BLaER1 (cell line): ENCODE measurements around the gene BANP.
"Not testable (repeated sequence)": the region's sequence is repeated elsewhere in the genome, so short reads cannot be mapped to it uniquely, and the experiment has no call there.

Experiments used
- H3K27ac ChIP-seq: shearing (Covaris generic); formaldehyde crosslinking; 2 replicates; pipeline ENCODE4 v1.8.1; 2022
- H3K27me3 ChIP-seq: shearing (Covaris generic); formaldehyde crosslinking; 2 replicates; pipeline ENCODE4 v1.8.1; 2022
- H3K36me3 ChIP-seq: shearing (Covaris generic); formaldehyde crosslinking; 2 replicates; pipeline ENCODE4 v1.8.1; 2022
- H3K4me1 ChIP-seq: shearing (Covaris generic); formaldehyde crosslinking; 2 replicates; pipeline ENCODE4 v1.8.1; 2022
- H3K4me2 ChIP-seq: shearing (Covaris generic); formaldehyde crosslinking; 2 replicates; pipeline ENCODE4 v1.8.1; 2022
- H3K4me3 ChIP-seq: shearing (Covaris generic); formaldehyde crosslinking; 2 replicates; pipeline ENCODE4 v1.8.1; 2022
- H3K9ac ChIP-seq: shearing (Covaris generic); formaldehyde crosslinking; 2 replicates; pipeline ENCODE4 v1.8.1; 2022
- H3K9me3 ChIP-seq: shearing (Covaris generic); formaldehyde crosslinking; 2 replicates; pipeline ENCODE4 v1.8.1; 2022
- H4K20me1 ChIP-seq: shearing (Covaris generic); formaldehyde crosslinking; 2 replicates; pipeline ENCODE4 v1.8.1; 2022
- Cebpa-rat ChIP-seq: shearing (Covaris generic); IDR thresholded peaks from 2 replicates; pipeline ENCODE4 v1.8.1; 2022

Gene BANP

DNA sequence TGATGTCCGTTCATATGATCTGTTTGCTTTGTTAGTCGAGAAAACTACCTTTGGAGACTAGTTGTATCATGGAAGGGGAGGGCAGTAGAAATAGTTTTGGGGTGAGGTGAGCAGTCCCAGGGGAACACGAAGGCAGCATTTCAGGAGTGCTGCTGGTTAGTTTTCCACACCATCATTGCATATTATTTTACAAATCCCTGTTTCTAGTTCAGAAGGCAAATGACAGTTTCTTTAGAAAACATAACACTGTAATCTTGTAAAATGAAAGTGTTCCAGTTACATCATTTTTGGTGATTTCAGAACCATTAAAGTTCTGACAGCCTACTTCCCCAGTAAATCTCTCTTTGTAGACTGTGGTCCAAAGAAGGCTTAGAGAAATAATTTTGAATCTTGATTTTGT lies 25.4 kb downstream of the BANP start:
- Histone ChIP-seq H3K4me1 (peaks cover 22% of the 10 kb centered on the region), H3K27ac (no peak overlapping the region), H3K9me3 (peaks cover 14% of the 10 kb centered on the region), H3K4me3 (no peak overlapping the region), H3K4me2 (no peak overlapping the region), H3K36me3 (peaks cover 60% of the 10 kb centered on the region), H3K9ac (no peak overlapping the region), H4K20me1 (peaks cover 16% of the 10 kb centered on the region), H3K27me3 (no peaks in the 10 kb centered on the region)
- no peak for TF ChIP-seq Cebpa-rat

DNA sequence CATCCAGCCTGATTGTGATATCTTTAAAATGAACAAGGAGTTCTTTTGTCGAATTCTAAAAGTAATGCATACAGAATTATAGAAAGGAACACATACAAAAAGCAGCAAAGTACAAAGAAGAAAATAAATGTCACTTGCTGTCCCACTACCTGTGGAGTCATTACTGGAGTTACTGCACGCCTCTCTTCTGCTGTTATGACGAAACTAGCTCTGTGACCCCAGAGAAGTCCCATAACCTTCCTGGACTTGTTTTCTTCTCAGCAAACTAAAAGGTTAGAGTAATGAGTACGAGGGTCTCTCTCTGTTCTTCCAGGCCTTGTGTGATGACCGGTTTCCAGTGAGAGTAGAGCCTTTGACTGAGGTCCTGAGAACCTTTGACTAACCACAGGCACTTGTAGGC lies 26.9 kb downstream of the BANP start:
- TF ChIP-seq Cebpa-rat: no peak
- H3K9me3 ChIP-seq: no peaks in the 10 kb centered on the region
- no peak overlapping the region for H3K27ac ChIP-seq
- no peak overlapping the region for H3K4me2 ChIP-seq
- H4K20me1 ChIP-seq: peaks cover 16% of the 10 kb centered on the region
- no peak overlapping the region for H3K9ac ChIP-seq
- no peak overlapping the region for H3K4me3 ChIP-seq
- peaks cover 67% of the 10 kb centered on the region for H3K36me3 ChIP-seq
- H3K4me1 ChIP-seq: peaks cover 19% of the 10 kb centered on the region
- H3K27me3 ChIP-seq: no peaks in the 10 kb centered on the region

DNA sequence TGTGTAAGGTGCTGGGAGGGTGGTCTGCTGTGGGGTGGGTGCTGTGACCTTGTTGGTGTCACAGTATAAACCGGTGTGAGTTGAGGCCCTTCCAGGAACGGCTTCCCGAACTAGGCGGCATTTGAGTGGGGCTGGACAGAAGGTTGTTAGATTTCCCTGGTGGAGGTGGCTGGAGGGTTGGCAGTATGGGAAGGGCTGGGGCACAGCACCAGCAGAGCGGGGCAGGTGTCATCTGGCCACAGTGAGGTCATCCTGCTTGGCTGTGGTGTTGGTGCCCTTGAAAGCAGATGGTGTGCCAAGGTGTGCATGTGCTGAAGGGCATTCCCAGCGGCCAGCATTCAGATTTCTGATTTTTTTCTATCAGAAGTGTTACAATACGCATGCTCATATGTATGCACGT lies 28.1 kb downstream of the BANP start:
- Histone ChIP-seq H3K4me1 (peaks cover 6% of the 10 kb centered on the region), H3K9ac (no peak overlapping the region), H4K20me1 (peaks cover 12% of the 10 kb centered on the region), H3K4me3 (no peak overlapping the region), H3K4me2 (no peak overlapping the region), H3K9me3 (no peaks in the 10 kb centered on the region), H3K36me3 (peaks cover 72% of the 10 kb centered on the region), H3K27ac (no peak overlapping the region), H3K27me3 (no peaks in the 10 kb centered on the region)
- no peak for TF ChIP-seq Cebpa-rat

DNA sequence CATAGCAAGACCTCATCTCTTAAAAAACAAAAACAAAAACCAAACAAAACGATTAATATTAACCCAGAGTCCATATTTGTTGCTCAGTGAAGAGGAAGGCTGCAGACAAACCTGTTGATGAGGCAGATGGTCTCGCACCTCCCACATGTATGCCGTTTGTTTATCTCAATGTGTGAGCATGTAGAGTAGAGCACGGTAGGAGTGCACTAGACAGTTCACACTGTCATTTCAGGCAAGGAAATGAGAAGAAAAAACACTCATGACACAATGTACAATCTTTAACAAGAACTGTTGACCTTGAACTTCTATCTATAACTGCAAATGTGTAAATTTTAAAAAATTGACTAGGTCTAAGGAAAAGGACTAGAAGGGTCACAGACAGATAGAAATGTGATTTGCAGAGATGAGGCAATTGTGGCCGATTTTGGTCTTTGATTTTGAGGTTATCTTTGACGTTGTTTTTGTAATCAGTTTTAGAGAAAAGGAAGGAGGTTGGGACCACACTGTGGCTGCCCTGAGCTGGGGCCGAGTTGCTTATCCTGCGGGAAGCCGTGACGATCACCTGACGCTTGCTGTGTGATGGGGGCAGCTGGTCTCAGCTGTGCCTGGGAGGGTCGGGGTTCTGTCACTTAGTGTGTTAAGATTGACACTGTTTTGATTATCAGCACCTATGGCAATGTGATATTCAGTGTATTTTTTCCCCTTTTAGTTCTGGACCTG lies 28.8 kb downstream of the BANP start:
- H3K4me1 ChIP-seq, H3K9ac ChIP-seq, H3K4me3 ChIP-seq, H3K4me2 ChIP-seq, H4K20me1 ChIP-seq, H3K27ac ChIP-seq, H3K27me3 ChIP-seq, H3K9me3 ChIP-seq: not testable (repeated sequence)
- peaks cover 73% of the 10 kb centered on the region for H3K36me3 ChIP-seq

DNA sequence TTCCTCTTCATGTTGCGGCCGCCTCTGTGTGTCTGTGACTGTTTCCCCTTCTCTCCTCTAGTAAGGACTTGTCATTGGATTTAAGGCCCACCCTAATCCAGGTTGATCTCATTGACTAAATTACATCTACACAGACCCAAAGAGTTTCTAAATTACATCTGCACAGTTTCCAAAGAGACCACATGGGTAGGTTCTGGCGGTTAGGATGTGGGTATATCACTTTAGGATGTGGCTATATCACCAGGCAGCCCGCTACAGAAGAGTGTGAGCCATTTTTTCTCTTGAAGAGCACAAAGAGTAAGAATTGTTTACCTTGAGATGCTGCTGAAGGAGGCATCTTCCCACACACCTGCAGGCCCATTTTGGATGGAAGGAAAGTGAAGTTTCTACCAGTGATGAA lies 30.1 kb downstream of the BANP start:
- not testable (repeated sequence) for H3K9ac ChIP-seq, H3K4me2 ChIP-seq, H4K20me1 ChIP-seq, H3K9me3 ChIP-seq, H3K4me1 ChIP-seq, H3K27ac ChIP-seq, H3K4me3 ChIP-seq, H3K27me3 ChIP-seq
- H3K36me3 ChIP-seq: peaks cover 79% of the 10 kb centered on the region

DNA sequence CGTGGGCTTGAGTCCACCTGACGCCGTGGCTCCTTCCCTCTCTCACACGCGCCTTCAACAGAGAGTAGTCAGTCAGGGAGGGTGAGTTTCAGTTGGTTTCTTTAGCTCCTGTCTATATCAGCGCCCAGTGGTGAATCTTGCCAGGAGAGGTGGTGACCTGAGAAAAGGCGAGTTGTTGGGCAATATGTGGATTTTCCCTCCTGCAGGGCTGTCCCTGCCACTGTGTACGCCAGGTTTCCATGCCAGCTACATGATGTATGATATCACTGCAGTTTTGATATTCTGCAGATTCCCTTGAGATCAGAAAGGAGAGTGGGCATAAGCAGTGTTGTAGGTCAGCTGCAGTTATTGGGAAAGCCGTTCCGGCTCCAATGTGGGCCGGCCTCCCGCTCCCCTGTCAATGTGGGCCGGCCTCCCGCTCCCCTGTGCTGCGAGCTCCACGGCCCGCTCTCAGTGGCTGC lies 31.4 kb downstream of the BANP start:
- no peak for TF ChIP-seq Cebpa-rat
- Histone ChIP-seq H3K9me3 (no peaks in the 10 kb centered on the region), H4K20me1 (no peaks in the 10 kb centered on the region; the same call in 1 of the 2 replicates), H3K4me3 (no peak overlapping the region), H3K36me3 (peaks cover 71% of the 10 kb centered on the region), H3K27ac (no peak overlapping the region), H3K27me3 (no peaks in the 10 kb centered on the region), H3K4me1 (no peaks in the 10 kb centered on the region), H3K4me2 (no peak overlapping the region), H3K9ac (no peak overlapping the region)

DNA sequence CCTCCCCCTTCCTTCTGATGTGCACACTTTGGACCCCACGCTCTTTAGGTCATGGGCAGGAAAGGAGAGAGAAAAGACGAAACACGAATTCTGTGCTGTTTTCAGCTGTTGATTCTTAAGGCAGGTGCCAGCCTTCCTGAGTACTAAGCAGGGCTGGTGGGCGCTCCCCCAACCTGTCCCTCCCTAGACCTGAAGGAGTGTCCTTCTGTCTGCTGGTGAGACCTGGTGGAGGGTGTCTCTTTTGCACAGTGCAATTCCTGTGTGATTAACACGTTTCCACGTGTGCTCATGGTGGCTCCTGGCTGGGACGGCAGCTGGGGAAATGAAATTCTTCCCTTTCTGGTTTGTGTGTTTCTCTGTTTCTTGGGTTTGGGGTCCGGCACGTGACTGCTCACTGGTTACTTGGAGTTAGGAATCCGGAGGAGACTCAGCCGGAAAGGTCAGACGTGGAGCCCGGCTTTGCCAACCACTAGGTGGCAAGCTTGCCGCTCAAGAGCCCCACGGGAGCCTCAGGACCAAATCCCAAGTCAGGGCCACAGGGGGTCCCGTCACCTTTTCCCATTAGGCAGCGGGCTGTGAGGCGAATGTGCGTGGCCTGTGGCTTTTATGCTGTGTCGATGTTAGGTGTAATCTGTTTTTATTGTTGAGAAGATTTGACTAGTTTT lies 32.0 kb downstream of the BANP start:
- not testable (repeated sequence) for H3K9ac ChIP-seq, H3K4me2 ChIP-seq, H3K4me3 ChIP-seq, H3K4me1 ChIP-seq, H3K27me3 ChIP-seq, H4K20me1 ChIP-seq, H3K27ac ChIP-seq, H3K9me3 ChIP-seq
- H3K36me3 ChIP-seq: peaks cover 65% of the 10 kb centered on the region

DNA sequence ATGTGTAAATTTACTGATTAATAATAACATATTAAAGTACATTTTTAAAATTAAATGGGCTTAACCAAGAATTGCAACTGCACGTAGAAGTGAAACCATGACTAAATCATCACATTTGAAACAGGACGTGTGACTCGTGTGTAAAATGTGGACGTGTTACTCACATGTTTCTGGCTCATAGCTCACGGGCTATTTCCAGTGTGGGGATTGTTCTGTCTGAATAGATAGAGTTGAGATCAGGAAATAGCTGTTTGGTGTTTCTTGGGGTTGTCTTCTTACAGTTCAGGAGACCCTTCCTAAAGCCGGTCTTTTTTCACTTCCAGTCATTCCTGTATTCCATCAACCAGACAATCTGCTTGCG lies 32.5 kb downstream of the BANP start:
- not testable (repeated sequence) for H3K4me3 ChIP-seq, H3K27ac ChIP-seq, H3K9ac ChIP-seq, H3K4me2 ChIP-seq, H4K20me1 ChIP-seq, H3K9me3 ChIP-seq, H3K4me1 ChIP-seq, H3K27me3 ChIP-seq
- H3K36me3 ChIP-seq: peaks cover 63% of the 10 kb centered on the region

DNA sequence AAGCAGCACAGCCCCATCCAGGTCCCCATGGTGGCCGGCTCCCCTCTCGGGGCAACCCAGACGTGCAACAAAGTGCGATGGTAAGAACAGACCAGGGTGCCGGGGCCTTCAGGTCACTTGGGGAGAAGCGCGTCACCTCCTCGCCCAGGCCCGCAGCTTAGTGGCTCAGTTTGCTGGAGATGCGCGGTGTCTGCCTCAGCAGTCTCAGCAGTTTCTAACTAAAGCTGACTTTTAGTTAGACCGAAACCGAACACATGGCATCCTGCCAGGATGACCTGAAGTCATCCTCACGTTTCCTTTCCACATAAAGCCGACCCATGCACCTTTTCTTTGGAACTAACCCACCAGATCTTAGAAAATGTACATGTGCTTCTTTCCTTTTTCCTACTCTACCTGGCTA lies 32.9 kb downstream of the BANP start:
- peaks cover 63% of the 10 kb centered on the region for H3K36me3 ChIP-seq
- H3K27me3 ChIP-seq, H4K20me1 ChIP-seq, H3K9ac ChIP-seq, H3K4me3 ChIP-seq, H3K4me1 ChIP-seq, H3K27ac ChIP-seq, H3K9me3 ChIP-seq, H3K4me2 ChIP-seq: not testable (repeated sequence)

DNA sequence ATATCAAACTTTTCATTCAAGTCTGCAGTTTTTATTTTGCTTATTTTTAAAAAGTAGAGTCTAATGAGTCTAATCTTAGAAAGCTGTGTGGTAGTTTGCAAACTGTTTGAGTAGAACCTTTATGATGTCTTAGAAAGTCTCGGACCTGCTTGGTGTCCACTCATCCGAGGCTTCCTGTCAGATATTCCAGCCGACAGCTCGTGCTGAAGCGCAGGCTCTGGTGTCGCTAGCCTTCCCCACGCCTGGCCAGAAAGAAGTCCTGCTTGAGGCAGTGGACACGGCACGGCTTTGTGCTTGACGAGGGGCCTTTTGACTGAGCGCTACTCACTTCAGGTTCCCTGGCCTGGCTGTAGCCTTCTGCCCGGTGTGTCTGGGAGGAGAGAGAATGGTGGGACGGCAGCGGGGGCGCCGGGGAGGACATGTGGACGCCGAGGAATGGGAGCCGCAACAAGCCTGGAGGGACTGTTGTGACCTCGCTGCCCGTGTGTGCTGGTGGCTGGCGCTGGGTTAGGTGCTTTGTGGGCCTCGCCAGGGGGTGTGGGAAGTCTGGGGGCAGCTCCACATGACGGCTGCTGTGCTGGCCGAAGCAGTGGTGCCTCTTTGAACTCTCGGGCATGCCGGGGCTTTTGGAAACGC lies 33.5 kb downstream of the BANP start:
- peaks cover 66% of the 10 kb centered on the region for H3K36me3 ChIP-seq
- no peaks in the 10 kb centered on the region; the same call in 1 of the 2 replicates for H4K20me1 ChIP-seq
- H3K27me3 ChIP-seq: no peaks in the 10 kb centered on the region
- no peak overlapping the region for H3K4me3 ChIP-seq
- H3K9me3 ChIP-seq: no peaks in the 10 kb centered on the region
- H3K9ac ChIP-seq: no peak overlapping the region; the same call in 1 of the 2 replicates
- no peak overlapping the region for H3K27ac ChIP-seq
- H3K4me1 ChIP-seq: no peaks in the 10 kb centered on the region
- no peak for TF ChIP-seq Cebpa-rat
- H3K4me2 ChIP-seq: no peak overlapping the region

DNA sequence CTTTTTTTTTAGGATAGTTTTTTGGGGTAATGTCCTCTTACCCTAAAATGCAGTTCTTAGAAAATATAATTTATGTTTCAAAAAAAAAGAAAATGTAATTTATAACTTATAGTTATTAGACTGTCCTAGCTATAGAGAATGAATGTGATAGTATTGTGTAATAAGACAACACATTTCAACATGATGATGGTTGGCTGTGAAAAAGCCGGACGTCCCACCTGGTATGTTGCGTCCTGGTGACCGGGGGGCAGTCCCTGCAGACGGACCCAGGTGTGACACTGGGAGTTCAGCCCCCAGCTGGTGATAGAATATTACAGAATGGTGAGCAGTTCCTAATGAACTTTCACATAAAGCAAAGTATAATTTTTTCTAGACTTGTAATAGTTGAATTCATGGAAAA lies 34.3 kb downstream of the BANP start:
- not testable (repeated sequence) for H3K27ac ChIP-seq, H3K9ac ChIP-seq, H4K20me1 ChIP-seq, H3K27me3 ChIP-seq, H3K4me1 ChIP-seq, H3K4me2 ChIP-seq, H3K4me3 ChIP-seq, H3K9me3 ChIP-seq
- H3K36me3 ChIP-seq: peaks cover 69% of the 10 kb centered on the region

DNA sequence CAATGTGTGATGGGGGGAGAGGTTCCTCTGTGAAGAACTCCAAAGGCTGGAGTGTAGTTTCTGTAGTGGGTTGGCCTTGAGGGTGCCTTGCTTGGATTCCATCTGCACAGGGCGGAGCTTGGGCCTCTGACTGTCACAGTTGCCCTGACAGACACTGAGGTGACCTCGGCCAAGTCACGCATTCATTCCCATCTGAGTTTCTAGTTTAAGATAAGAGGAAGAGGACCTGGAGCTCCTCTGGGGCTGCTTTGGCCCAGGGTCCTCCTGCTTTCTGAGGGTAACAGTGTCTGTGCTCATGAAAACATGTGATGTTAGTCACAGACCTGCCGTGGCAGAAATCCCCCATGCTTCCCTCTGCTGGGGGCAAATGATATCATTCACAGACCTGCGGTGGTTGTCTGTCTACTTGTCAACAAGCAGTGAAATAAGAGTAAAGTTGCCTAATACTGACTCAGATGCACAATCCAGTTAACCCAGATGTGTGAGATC lies 35.2 kb downstream of the BANP start:
- H3K36me3 ChIP-seq: peaks cover 66% of the 10 kb centered on the region
- not testable (repeated sequence) for H3K4me2 ChIP-seq, H3K27me3 ChIP-seq, H3K4me1 ChIP-seq, H3K9ac ChIP-seq, H3K27ac ChIP-seq, H3K4me3 ChIP-seq, H3K9me3 ChIP-seq, H4K20me1 ChIP-seq

DNA sequence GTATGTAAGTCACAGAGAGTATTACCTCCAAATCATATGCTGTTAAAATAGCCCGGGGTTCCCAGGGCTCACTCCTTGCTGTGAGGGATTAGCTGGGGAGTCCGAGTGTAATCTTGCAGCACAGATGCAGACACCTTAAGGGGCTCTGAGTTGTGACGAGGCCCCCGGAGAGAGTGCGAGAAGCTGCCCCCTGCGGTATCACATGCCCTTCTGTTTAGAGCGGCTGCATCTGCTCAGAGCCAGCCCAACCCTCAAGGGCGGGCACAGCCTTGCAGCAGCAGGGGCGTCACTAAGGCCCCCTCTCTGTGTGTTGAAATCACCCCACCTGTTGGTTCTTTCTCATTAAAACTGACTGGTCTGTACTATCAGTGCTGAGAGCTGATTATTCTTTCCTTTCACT lies 37.4 kb downstream of the BANP start:
- not testable (repeated sequence) for H3K9me3 ChIP-seq, H3K4me2 ChIP-seq, H3K4me3 ChIP-seq, H3K27me3 ChIP-seq, H4K20me1 ChIP-seq, H3K4me1 ChIP-seq, H3K9ac ChIP-seq, H3K27ac ChIP-seq
- H3K36me3 ChIP-seq: peaks cover 58% of the 10 kb centered on the region

DNA sequence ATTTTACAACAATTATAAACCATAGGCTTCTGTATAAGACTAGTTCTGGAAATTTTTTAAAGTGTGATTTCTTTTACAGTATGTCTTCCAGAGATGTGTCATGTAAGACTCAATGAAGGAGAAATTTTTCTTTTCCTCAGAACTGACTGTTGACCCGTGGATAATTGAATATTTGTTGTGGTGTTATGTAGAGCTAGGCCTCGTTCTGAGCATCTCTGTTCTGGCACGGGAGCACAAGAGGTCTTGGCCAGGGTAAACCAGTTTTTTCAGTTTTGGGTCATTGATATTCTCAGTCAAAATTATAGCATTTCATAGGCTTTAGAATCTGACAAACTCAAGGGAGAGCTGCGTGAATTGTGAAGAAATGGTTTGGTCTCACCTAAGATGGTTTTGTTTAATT lies 39.0 kb downstream of the BANP start:
- H3K4me1 ChIP-seq, H3K4me3 ChIP-seq, H3K4me2 ChIP-seq, H3K27ac ChIP-seq, H3K9me3 ChIP-seq, H3K9ac ChIP-seq, H3K27me3 ChIP-seq: not testable (repeated sequence)
- peaks cover 14% of the 10 kb centered on the region; the same call in 1 of the 2 replicates for H4K20me1 ChIP-seq
- peaks cover 59% of the 10 kb centered on the region for H3K36me3 ChIP-seq
